ENCODE data around the gene ANKRD49.

Gene ANKRD49

DNA sequence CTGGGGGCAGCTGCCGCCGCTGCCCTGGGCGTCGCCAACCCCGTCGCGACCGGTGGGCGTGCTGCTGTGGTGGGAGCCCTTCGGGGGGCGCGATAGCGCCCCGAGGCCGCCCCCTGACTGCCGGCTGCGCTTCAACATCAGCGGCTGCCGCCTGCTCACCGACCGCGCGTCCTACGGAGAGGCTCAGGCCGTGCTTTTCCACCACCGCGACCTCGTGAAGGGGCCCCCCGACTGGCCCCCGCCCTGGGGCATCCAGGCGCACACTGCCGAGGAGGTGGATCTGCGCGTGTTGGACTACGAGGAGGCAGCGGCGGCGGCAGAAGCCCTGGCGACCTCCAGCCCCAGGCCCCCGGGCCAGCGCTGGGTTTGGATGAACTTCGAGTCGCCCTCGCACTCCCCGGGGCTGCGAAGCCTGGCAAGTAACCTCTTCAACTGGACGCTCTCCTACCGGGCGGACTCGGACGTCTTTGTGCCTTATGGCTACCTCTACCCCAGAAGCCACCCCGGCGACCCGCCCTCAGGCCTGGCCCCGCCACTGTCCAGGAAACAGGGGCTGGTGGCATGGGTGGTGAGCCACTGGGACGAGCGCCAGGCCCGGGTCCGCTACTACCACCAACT, 51.0 kb downstream of the ANKRD49 start:
- DNase-seq (ENCODE audit: low read depth): no peak

GRCh38 chr11:94545264-94546161, 51.7 kb downstream of the ANKRD49 start:
- no peak for DNase-seq (ENCODE audit: low read depth)

DNA sequence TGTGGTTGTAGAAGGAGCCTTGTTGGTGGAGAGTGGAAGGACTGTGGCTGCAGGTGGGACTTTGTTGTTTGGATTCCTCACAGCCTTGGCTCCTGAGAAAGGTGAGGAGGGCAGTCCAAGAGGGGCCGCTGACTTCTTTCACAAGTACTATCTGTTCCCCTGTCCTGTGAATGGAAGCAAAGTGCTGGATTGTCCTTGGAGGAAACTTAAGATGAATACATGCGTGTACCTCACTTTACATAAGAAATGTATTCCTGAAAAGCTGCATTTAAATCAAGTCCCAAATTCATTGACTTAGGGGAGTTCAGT, 52.3 kb downstream of the ANKRD49 start:
- no peak for DNase-seq (ENCODE audit: low read depth)

DNA sequence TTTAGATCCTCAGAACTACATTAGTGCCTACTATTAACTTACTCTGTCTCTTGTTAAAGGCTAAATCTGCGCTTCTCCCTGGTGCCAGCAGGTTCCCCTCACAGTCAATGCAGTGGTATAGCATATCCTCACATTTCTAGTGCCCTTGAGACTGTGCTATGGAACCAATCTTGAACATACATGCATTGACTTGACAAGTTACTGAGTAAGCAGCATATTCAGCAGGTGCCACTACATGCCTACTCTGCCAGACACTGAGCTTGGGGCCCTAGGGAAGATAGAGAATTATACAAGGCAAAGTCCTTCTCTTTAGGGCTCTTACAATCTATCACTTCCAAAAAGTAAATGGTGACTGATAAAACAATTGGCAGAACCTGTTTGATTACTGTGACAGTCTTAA, 53.1 kb downstream of the ANKRD49 start:
- DNase-seq (ENCODE audit: low read depth): no peak

- no peak for DNase-seq (ENCODE audit: low read depth)
Observed at GRCh38 chr11:94549146-94549545, 55.4 kb downstream of the ANKRD49 start.

Measured in fibroblast of the conjunctiva (primary cell).